NCI-H748 (cell line): ENCODE results near the gene CST1.
A peak's percentile ranks its signal among the peaks of the same experiment; 100 is the strongest.
"Not testable (repeated sequence)": the region's sequence is repeated elsewhere in the genome, so short reads cannot be mapped to it uniquely, and the experiment has no call there.

Experiments
- DNase-seq: peaks from one replicate; lab custom pipeline; 2025; ENCODE audit not compliant: unreplicated experiment; lab: John Stamatoyannopoulos, UW

The CST1 gene

GRCh38 chr20:23755131-23755611 is 4.4 kb upstream of the CST1 start:
- DNase-seq, result not testable (repeated sequence)

DNA sequence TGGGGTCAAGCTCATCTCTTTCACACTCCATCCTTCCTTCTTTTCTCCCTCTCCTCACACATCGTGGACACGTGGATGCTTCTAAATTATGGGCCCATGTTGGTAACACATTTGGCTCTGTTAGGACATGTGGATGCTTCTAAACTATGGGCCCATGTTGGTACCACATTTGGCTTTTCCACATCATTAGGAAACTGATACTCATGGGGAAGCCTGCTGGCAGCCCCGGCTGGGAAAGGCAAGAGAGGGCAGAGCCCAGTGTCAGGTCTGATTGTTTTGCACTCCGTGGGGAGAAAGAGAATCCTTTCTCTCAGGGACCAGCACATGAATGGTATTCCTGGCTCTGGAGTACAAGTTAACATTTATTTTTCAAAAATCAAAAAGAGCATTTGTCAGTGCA is 4.0 kb upstream of the CST1 start:
- no peak for DNase-seq

GRCh38 chr20:23753589-23753988 is 2.9 kb upstream of the CST1 start:
- DNase-seq, result no peak

DNA sequence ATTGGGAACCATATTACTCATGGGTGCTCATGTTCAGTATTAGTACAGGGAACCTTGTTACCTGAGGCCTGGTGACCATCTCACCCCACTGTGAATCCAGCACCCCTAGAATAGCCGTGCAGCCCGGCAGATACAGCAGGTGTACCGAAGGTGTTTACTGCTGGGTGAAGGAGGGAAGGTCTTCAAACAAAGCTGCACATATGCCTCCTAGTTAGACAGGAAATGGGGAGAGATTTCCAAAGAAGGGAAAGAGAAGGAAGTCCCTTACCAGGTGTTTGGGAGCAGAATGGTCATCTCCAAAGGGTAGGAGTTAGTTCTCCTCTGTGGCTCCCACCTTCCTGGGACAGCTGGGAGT is 2.4 kb upstream of the CST1 start:
- no peak for DNase-seq

DNA sequence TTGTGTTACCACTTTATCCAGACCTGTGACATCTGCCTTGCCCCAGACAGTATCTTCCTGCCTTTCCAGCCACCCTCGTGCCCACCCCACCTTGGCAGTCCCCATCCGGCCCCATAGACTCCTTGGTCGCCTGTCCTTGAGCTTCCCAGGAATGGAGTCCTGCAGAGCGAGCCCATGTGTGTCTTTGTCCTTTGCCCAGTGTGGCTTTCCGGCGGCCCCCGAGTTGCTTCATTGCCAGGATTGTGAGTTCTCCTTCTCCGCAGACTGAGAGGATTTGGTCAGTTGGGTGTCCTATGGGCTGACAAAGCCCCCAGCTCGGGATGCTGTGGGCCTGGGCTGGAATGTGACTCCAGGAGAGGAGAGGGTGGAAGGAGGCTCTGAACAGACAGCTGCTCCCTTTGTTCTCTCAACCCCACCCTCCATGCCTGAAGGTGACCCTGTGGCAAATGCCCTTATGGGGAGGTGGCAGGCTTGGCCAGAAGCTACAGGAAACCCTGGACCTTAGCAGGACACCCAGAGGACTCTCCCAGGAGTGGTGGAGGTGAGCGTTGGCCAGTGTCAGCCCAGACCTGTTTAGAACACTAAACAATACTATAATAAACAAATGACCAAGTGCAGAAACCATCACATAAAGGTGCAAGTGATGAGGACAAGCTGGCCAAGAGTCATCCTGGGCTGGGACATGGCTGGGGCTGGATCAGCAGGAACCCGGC is 1.9 kb upstream of the CST1 start:
- DNase-seq, result no peak

- DNase-seq, result no peak
Observed at GRCh38 chr20:23752019-23752418, 1.3 kb upstream of the CST1 start.

DNA sequence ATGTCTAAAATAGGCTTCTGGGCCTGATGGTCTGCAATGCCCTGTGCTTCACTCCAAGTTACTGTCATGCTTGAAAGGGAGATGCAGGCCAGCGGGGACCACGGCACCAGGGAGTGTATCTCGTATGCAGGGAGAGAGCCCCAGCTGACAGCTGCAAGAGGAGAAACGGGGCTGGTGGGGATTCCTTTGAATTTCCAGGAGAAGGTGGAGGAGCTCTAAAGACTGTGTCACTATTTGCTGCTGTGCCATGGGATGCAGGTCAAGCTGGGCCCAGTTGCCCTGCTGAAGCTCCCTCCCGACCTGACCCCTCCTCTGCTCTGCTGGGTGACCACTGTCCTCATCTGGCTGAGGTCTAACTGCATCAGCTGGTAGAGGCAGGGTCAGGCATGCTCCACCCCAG is 989 bp downstream of the CST1 start:
- DNase-seq, result no peak

DNA sequence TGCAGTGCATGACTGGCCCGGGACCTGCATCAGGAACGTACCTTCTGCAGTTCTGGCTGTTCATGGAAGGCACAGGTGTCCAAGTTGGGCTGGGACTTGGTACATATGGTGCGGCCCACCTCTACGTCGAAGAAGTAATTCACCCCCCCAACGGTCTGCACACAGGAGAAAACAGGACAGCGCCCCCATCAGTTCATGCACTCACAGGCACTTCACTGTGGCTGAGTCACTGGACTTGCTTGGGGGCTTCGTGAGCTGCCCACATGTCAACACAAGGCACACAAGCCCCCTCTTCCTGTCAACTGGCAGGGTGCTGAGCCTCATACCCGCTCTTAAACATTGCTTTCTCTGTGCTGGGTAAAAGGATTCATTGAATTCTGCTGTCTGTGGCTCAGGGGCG is 1.8 kb downstream of the CST1 start:
- DNase-seq, result not testable (repeated sequence)

DNA sequence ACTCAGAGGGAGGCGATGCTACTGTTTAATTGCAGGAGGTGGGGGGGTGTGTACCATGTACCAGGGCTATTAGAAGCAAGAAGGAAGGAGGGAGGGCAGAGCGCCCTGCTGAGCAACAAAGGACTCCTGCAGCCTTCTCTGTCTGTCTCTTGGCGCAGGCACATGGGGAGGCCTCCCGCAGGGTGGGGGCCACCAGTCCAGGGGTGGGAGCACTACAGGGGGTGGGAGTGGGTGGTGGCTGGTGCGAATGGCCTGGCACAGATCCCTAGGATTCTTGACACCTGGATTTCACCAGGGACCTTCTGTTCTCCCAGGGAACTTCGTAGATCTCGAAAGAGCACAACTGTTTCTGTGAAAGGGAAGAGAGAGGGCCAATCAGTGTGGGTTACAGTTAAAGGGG is 3.2 kb downstream of the CST1 start:
- DNase-seq, result not testable (repeated sequence)

GRCh38 chr20:23747092-23747491 is 3.6 kb downstream of the CST1 start:
- DNase-seq, result not testable (repeated sequence)

DNA sequence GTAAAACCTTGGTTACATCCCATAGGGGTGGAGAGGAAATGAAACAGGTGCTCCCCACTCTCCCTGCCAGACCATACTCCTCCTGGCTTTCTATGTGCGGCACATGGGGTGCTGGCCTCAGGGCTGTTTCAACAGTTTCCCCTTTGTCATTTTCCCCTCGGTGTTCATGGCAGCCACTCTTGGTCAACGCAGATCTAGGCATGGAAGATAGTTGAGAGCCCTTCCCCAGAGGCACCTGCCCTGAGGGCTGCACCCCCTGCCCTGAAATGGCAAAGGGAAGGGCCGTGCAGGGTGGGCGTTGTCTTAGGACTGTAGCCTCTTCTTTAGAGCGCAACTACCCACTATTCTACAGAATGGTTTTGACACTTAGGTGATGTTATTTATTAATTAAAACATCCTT is 4.4 kb downstream of the CST1 start:
- no peak for DNase-seq

DNA sequence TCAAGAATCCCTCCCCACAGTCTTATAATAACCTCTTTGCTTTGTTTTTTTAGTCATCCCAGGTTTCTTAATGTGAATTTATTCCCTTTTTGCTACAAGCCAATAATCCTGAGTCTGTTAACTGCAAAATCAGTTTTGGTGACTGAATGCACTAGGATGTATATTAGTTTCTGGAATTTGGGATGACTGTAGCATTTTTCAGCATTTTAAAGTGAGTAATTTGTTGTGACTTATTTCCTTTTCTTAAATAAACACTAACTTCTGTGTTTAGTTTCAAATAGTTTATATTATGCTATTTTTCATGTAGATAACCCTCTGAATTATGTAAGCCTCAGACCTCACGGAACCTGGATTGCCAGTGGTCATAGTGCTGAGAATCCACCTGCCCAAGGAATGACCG is 5.5 kb downstream of the CST1 start:
- DNase-seq, result no peak

DNA sequence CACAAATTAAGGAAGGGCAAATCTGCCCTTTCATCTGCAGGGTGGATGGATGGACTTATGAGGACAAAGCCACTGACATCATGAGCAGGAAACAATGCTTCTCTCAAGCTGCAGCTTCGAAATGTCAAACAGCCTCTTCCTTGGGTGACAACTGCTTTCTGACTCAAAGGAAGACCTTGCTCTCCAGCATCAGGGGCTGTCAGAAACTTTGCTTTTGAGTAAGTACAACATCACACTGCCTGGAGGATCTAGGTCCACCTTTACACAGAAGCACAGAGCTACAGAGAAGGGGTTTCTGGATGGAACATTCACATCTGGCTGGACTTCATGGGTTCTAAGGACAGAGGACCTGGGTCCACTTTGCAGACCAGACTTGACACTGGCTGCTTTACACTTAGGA is 5.9 kb downstream of the CST1 start:
- no peak for DNase-seq

GRCh38 chr20:23735391-23735790 is 15.3 kb downstream of the CST1 start:
- not testable (repeated sequence) for DNase-seq

- DNase-seq, result not testable (repeated sequence)
Observed at GRCh38 chr20:23734949-23735348, 15.8 kb downstream of the CST1 start.

- DNase-seq, result not testable (repeated sequence)
Observed at GRCh38 chr20:23734440-23734839, 16.3 kb downstream of the CST1 start.

GRCh38 chr20:23727016-23727415 is 23.7 kb downstream of the CST1 start:
- no peak for DNase-seq

GRCh38 chr20:23725102-23725501 is 25.6 kb downstream of the CST1 start:
- DNase-seq, result no peak

DNA sequence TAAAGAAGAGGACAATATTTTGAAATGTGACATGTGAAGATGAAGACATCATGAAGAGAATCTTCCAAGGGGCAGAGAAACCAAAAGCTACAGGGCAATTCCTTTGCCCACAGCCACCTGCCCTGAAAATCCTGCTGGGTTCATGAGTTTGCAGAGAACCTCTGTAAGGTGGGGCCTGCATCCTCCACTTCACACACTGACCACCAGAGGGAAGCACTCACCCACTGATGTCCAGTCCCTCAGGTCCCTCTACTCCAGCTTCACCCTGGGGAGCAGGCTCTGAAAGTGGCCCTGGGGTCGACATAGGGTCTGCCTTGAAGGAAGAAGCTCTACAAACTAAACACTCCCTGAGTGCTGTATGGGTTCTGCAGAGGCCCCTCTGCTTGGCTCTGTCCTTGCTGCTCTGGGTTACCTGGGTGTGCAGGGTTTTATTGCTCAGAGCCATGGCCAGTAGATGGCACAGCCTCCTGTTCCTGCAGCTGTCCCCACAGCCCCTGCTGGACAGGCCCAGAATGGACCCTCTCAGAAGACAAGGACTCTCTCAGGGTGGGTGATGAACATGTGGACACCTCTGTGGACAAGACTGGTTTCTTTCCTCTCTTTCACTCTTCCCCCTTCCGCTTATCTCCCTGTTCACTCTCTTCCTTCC is 27.0 kb downstream of the CST1 start:
- DNase-seq, result peak; percentile 15

GRCh38 chr20:23722851-23723250 is 27.9 kb downstream of the CST1 start:
- DNase-seq, result not testable (repeated sequence)

DNA sequence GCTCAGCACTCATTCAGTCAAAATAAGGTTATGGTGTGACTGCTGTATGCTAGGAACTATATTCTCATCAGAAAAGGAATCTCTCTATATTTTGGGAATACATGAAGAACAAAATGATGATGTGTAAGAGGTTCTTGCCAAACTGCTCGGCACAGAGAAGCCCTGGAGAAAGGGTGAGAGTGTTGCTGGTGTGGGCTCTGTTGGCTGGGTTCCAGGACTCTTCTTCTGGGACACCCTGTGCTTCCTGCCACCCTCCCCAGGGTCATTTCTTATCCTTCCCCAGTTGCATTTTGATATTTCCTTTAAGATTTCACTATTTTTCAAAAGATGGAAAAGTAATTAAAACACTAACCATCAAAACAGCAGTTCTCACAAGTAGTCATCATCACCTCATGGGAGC is 28.8 kb downstream of the CST1 start:
- no peak for DNase-seq

GRCh38 chr20:23719351-23719750 is 31.4 kb downstream of the CST1 start:
- DNase-seq, result not testable (repeated sequence)

- not testable (repeated sequence) for DNase-seq
Observed at GRCh38 chr20:23711778-23712177, 39.0 kb downstream of the CST1 start.
